Astrocyte of the spinal cord (primary cell): ENCODE measurements around the gene PROM1.

ENCODE experiments used
- DNase-seq: peaks from one replicate; pipeline ENCODE4 v3.0.0; 2011; ENCODE audit warnings: low read depth, low spot score
- H3K4me3 ChIP-seq: 2 replicates; pipeline ENCODE4 v1.5.1; 2011; ENCODE audit warnings: low read depth, mild to moderate bottlenecking, low read length, moderate library complexity
- in situ Hi-C: cut with HindIII; loops from 2 replicates; pipeline ENCODE4 v1.10.0; 2017; ENCODE audit warnings: low sequenced_read_pairs
- TF ChIP-seq, protein P1 (sequence below): IDR thresholded peaks from 2 replicates; pipeline ENCODE4 v1.5.1; 2012; ENCODE audit warnings: low read depth, mild to moderate bottlenecking, low read length, inconsistent platforms

Gene PROM1

DNA sequence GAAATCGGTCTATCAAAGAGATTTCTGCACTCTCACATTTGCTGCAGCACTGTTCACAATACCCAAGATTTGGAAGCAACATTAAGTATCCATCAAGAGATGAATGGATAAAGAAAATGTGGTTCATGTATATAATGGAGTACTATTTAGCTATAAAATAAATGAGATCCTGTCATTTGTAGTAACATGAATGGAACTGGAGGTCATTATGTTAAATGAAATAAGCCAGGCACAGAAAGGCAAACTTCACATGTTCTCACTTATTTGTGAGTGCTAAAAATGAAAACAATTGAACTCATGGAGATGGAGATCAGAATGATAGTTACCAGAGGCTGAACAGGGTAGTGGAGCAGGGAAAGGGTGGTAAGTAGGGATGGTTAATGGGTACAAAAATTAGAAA, 17.0 kb upstream of the PROM1 start:
- in situ Hi-C loops: no loop called here
- TF ChIP-seq, protein P1, sequence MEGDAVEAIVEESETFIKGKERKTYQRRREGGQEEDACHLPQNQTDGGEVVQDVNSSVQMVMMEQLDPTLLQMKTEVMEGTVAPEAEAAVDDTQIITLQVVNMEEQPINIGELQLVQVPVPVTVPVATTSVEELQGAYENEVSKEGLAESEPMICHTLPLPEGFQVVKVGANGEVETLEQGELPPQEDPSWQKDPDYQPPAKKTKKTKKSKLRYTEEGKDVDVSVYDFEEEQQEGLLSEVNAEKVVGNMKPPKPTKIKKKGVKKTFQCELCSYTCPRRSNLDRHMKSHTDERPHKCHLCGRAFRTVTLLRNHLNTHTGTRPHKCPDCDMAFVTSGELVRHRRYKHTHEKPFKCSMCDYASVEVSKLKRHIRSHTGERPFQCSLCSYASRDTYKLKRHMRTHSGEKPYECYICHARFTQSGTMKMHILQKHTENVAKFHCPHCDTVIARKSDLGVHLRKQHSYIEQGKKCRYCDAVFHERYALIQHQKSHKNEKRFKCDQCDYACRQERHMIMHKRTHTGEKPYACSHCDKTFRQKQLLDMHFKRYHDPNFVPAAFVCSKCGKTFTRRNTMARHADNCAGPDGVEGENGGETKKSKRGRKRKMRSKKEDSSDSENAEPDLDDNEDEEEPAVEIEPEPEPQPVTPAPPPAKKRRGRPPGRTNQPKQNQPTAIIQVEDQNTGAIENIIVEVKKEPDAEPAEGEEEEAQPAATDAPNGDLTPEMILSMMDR: no peak
- DNase-seq: no peak
- H3K4me3 ChIP-seq: no peak overlapping the region

DNA sequence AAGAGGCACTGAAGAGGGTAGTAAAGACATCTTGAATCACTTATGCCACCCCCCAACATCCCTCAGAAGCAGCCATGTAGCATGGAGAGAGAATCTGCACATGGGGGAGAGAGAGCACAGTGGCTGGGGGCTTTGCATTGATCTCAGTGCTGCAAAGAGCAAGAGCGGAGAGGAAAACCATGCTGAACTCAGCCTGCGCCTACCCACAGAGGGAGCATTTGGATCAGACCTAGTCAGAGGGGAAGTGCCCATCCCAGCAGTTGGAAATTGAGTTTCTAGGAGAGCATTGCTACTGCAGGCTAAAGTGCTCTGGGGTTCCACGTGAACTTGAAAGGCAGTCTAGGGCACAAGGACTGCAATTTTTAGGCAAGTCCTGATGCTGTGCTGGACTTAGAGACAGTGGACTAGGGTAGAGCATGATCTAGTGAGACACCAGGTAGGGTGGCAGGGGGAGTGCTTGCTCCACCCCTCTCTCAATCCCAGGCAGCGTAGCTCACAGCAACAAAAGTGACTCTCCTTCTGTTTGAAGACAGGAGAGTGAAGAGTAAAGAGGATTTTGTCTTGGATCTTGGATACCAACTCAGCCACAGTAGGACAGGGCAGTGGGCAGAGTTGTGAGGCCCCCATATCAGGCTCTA, 9.0 kb upstream of the PROM1 start:
- TF ChIP-seq, protein P1: no peak
- H3K4me3 ChIP-seq: no peak overlapping the region
- in situ Hi-C loops: no loop called here
- DNase-seq: no peak

DNA sequence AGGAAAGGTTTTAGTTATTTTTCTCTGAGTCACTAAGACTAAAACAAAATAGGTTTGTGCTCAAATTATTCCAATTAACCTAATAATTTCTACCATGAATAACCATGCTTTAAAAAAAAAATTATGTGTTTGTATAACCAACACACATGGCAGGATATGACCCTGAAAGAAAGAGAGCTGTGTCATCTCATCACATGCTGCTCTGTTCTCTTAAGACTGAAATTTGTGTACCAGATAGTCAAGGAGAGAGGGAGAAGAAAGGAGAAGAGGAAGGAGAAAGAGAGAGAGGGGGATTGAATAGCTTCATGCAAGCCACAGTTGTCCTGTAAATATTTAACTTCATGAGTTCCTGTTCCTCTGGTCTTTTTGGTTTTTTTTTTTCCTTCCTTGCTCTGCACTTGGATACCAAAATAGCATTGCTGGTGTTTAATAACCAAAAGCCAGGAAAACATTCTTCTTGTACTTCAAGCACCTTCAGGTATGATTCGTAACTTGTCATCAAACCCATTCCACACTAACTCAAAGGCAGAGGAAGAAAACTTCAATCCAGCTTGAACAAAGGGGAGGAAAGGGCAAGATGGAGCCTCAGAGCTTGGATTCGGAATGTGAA, 6.4 kb upstream of the PROM1 start:
- TF ChIP-seq, protein P1: no peak
- H3K4me3 ChIP-seq: no peak overlapping the region
- DNase-seq: no peak
- in situ Hi-C loops: no loop called here

- no peak overlapping the region for H3K4me3 ChIP-seq
- no peak for DNase-seq
- TF ChIP-seq, protein P1: no peak
- in situ Hi-C loops: no loop called here
Measured at GRCh38 chr4:16089156-16089555, 5.3 kb upstream of the PROM1 start.

DNA sequence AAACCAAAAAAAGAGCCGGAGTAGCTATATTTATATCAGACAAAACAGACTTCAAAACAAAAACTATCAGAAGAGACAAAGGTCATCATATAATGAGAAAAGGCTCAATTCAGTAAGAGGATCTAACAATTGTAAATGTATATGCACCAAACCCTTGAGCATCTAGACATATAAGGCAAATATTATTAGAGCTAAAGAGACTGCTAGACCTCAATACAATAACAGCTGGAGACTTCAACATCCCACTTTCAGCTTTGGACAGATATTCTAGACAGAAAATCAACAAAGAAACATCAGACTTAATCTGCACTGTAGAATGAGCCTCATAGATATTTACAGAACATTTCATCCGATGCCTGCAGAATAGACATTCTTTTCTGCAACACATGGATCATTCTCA, 4.8 kb upstream of the PROM1 start:
- no peak overlapping the region for H3K4me3 ChIP-seq
- no peak for DNase-seq
- TF ChIP-seq, protein P1: no peak
- in situ Hi-C loops: no loop called here

- in situ Hi-C loops: no loop called here
- no peak overlapping the region for H3K4me3 ChIP-seq
- no peak for DNase-seq
- TF ChIP-seq, protein P1: no peak
Measured at GRCh38 chr4:16085822-16086221, 2.0 kb upstream of the PROM1 start.
